Psoas muscle (tissue), 8 donors: ENCODE data around the gene WDR4. TPM values are rescaled to one million over a fixed set of nuclear protein-coding genes. Genes with fewer than 3 reads are reported as not detected.

ENCODE experiments used
- ATAC-seq, 4 donors: fragments of 200-7000 bp; cut with Tn5 transposase; one replicate each; pipeline ENCODE4 v1.9.1; 2020; ENCODE audit warnings: moderate library complexity in 3 of 4, mild to moderate bottlenecking in 2 of 4
- DNase-seq, 2 donors: peaks; one replicate each; pipeline ENCODE4 v3.0.0-alpha.2; 2020
- H3K27ac ChIP-seq: fragments of 200-600 bp; one replicate; pipeline ENCODE4 v1.8.0; 2022
- H3K27me3 ChIP-seq, 3 donors: fragments of 200-600 bp in 1 of 3; one replicate each; pipeline versions ENCODE4 v1.6.1 to v1.8.0; 2013 to 2022; ENCODE audit warnings: low read length in 2 of 3, mild to moderate bottlenecking in 2 of 3, moderate library complexity in 1 of 3; ENCODE audit not compliant: insufficient read depth in 3 of 3
- H3K36me3 ChIP-seq, 2 donors: fragments of 200-600 bp in 1 of 2; one replicate each; pipeline versions ENCODE4 v1.6.1 to v1.8.0; 2013 to 2022; ENCODE audit warnings: low read depth in 1 of 2, mild to moderate bottlenecking in 1 of 2, moderate library complexity in 1 of 2; ENCODE audit not compliant: insufficient read depth in 1 of 2
- H3K4me1 ChIP-seq: fragments of 200-600 bp; one replicate; pipeline ENCODE4 v1.8.0; 2022
- H3K4me3 ChIP-seq: fragments of 200-600 bp; one replicate; pipeline ENCODE4 v1.8.0; 2022; ENCODE audit warnings: mild to moderate bottlenecking
- H3K9me3 ChIP-seq: fragments of 200-600 bp; one replicate; pipeline ENCODE4 v1.8.0; 2022
- CTCF ChIP-seq: fragments of 200-600 bp; IDR thresholded peaks from one replicate; pipeline ENCODE4 v1.8.0; 2022; ENCODE audit warnings: antibody characterized with exemption
- WGBS, 3 donors: extraction: QIAGEN DNeasy Blood & Tissue Kit; methylation state at CpG; one replicate each; pipeline versions ENCODE4 v1.1.6 to v1.1.7; 2013; 5-methylcytosine and 5-hydroxymethylcytosine counted together
- intact Hi-C, 2 donors: fragments of 100-400 bp; cut with DNase I; formaldehyde crosslinking; loops; one replicate each; pipeline versions ENCODE4 v1.11.0 to v1.14.2; 2022
- polyA plus RNA-seq, 3 donors: library from polyadenylated mRNA; stranded (reverse); fragments of 200-250 nt; gene quantifications; one replicate each; pipeline ENCODE4 v1.2.3, GENCODE V29; 2013
- total RNA-seq, 4 donors: library from RNA; stranded (reverse); fragmentation: NEBNext Ultra II Directional in 2 of 4; extraction: Animal tissue kit (Norgen Biotek cat#: 25700) in 2 of 4; gene quantifications; one replicate each; pipeline versions ENCODE4 v1.2.1 to v1.2.4, GENCODE V29; 2021 to 2023
- donor health status: healthy with polysubstance abuse.
- donor health status: DM: no; HTN: no; CAD: no; lungs with moderate emphysema.
- donor health status: Bipolar disorder and iron deficiency.
- donor health status: healthy.
- donor health status: DM: yes; HTN: yes; CAD: no.
- donor health status: DM: no; HTN: no; CAD: no.
- donor health status: DM: no; HTN: no; CAD: no.
- donor health status: DM: yes; HTN: yes; CAD: no.

The WDR4 gene
- total and polyA plus RNA-seq, 7 donors: 4.8 to 40.2 (median 11.1) TPM

GRCh38 chr21:42836402-42836666 is 43.0 kb downstream of the WDR4 start:
- WGBS, 3 donors: 61 to 84% (median 79%) methylated on average over 3 of the region's 3 CpGs
- ATAC-seq (no peak), DNase-seq (no peak)
- Histone ChIP-seq H3K36me3 (peaks cover 3 to 17% of the 10 kb centered on the region in 2 donors), H3K4me1 (no peaks in the 10 kb centered on the region), H3K27ac (no peak overlapping the region), H3K9me3 (no peaks in the 10 kb centered on the region), H3K27me3 (peaks cover 0 to 19% (median 0%) of the 10 kb centered on the region in 3 donors), H3K4me3 (no peak overlapping the region)
- intact Hi-C loops: loop anchor here in 1 of 2 donors (10.0 kb wide), 1 partner anchor 1918 kb away; no protein-coding TSS in a partner anchor
- TF ChIP-seq CTCF: no peak

GRCh38 chr21:42835611-42836401 is 43.5 kb downstream of the WDR4 start:
- WGBS, 3 donors: 83 to 85% (median 84%) methylated on average over 12 of the region's 12 CpGs
- H3K9me3 ChIP-seq: no peaks in the 10 kb centered on the region
- ATAC-seq: no peak
- H3K27me3 ChIP-seq: peaks cover 0 to 23% (median 1%) of the 10 kb centered on the region in 3 donors
- H3K27ac ChIP-seq: no peak overlapping the region
- no peak overlapping the region for H3K4me3 ChIP-seq
- DNase-seq: no peak
- no peaks in the 10 kb centered on the region for H3K4me1 ChIP-seq
- H3K36me3 ChIP-seq: peaks cover 3 to 12% of the 10 kb centered on the region in 2 donors
- intact Hi-C loops: loop anchor here in 1 of 2 donors (10.0 kb wide), 1 partner anchor 1919 kb away; no protein-coding TSS in a partner anchor
- TF ChIP-seq CTCF: no peak

- peaks cover 0 to 6% of the 10 kb centered on the region in 2 donors for H3K36me3 ChIP-seq
- H3K4me1 ChIP-seq: no peaks in the 10 kb centered on the region
- DNase-seq: no peak
- H3K4me3 ChIP-seq: no peak overlapping the region
- peaks cover 0 to 29% (median 1%) of the 10 kb centered on the region in 3 donors for H3K27me3 ChIP-seq
- intact Hi-C loops: loop anchor here in 1 of 2 donors (10.0 kb wide), 1 partner anchor 1920 kb away; no protein-coding TSS in a partner anchor
- no peak for ATAC-seq
- no peak for TF ChIP-seq CTCF
- no peak overlapping the region for H3K27ac ChIP-seq
- WGBS, 3 donors: 78 to 87% (median 81%) methylated on average over 6 of the region's 6 CpGs
- no peaks in the 10 kb centered on the region for H3K9me3 ChIP-seq
These were observed 44.1 kb downstream of the WDR4 start for GRCh38 chr21:42835211-42835610.

- Histone ChIP-seq H3K27me3 (peaks cover 0 to 33% (median 1%) of the 10 kb centered on the region in 3 donors), H3K9me3 (no peaks in the 10 kb centered on the region), H3K27ac (no peak overlapping the region), H3K4me3 (no peak overlapping the region), H3K4me1 (no peaks in the 10 kb centered on the region), H3K36me3 (peaks cover 0 to 4% of the 10 kb centered on the region in 2 donors)
- WGBS, 3 donors: 87 to 95% (median 91%) methylated on average over 13 of the region's 13 CpGs
- TF ChIP-seq CTCF: no peak
- peak in 1 of 4 donors; percentile 8 for ATAC-seq
- no peak for DNase-seq
- intact Hi-C loops: loop anchor here in 1 of 2 donors (10.0 kb wide), 1 partner anchor 1920 kb away; no protein-coding TSS in a partner anchor
These were observed 44.6 kb downstream of the WDR4 start for GRCh38 chr21:42834726-42835191.
